ENCODE data around the gene DPP3. TPM values are rescaled to one million over a fixed set of nuclear protein-coding genes. Genes with fewer than 3 reads are reported as not detected.

The DPP3 gene
- total and polyA plus RNA-seq, 4 donors = 10.9 to 41.0 (median 27.3) TPM

DNA sequence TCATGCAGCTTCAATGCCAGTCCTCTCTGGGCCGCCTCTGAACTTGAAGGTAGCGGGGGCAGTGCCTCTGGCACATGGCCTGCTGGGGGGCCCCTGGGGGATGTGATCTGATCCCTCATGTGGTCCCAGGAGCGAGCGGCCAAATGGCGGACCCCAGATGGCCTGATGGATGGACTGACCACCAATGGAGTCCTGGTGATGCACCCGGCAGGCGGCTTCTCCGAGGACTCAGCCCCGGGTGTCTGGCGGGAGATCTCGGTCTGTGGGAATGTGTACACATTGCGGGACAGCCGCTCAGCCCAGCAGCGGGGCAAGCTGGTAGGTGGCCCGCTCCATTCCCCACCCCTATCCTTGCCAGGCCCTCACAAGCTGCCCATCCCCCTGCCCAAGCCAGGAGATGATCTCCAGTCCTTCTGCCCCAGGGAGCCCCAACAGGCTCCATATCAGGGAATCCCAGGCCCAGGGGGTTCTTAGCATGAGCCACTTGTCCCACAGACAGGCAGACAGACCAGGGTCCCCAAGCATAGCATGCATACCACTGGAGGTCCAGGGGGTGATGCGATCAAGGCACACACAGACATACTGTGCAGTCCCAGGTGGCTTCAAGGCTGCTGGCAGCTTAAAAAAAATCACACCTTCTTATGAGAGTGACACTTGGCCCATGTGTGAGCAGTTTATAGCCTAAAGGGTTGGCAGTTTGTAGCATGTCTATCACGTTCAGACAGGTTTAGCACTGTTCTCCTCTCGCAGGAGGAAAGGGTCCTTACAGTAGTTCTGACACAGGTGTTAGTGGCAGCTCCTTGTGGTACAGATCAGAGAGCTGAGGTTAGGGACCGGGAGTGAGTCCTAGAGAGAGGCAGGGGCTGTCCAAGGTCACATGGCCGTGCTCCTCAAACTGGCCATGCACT is 6.4 kb upstream of the DPP3 start:
- 95% methylated on average over 20 of the region's 20 CpGs for WGBS
- Histone ChIP-seq H3K27ac (ENCODE audit: low read depth in 1 of 2, low read length in 2 of 2) (no peak overlapping the region), H3K27me3 (ENCODE audit: control insufficient read depth in 4 of 4, insufficient read depth in 4 of 4, low read length in 3 of 4) (no peaks in the 10 kb centered on the region), H3K4me3 (ENCODE audit: low read depth in 1 of 3, low read length in 3 of 3) (no peak overlapping the region), H3K9ac (ENCODE audit: low read depth in 1 of 2, low read length in 2 of 2) (no peak overlapping the region), H3K36me3 (ENCODE audit: control insufficient read depth in 4 of 4, insufficient read depth in 3 of 4, low read depth in 1 of 4, low read length in 3 of 4) (peaks cover 0 to 8% (median 0%) of the 10 kb centered on the region in 4 donors), H3K9me3 (ENCODE audit: control insufficient read depth in 4 of 4, low read length in 3 of 4) (no peaks in the 10 kb centered on the region), H3K4me1 (ENCODE audit: control insufficient read depth in 4 of 4, insufficient read depth in 4 of 4, low read length in 3 of 4) (peaks cover 0 to 3% (median 2%) of the 10 kb centered on the region in 4 donors)
- DNase-seq (ENCODE audit: low spot score) = no peak
- TF ChIP-seq FOXA2 (IDR thresholded peaks at IDR 0.05) (no peak), FOXA1 (IDR thresholded peaks at IDR 0.05) (no peak), EGR1 (IDR thresholded peaks at IDR 0.05; ENCODE audit: low read depth in 2 of 2) (no peak), NR2F2 (IDR thresholded peaks at IDR 0.05) (no peak), JUND (IDR thresholded peaks at IDR 0.05) (no peak), CTCF (IDR thresholded peaks at IDR 0.05; ENCODE audit: low read depth, low read length, missing input control) (no peak), GABPA (IDR thresholded peaks at IDR 0.05 in 1 of 2, conservative IDR thresholded peaks at IDR 0.05 in 1 of 2) (no peak), RAD21 (IDR thresholded peaks at IDR 0.05) (no peak), TAF1 (conservative IDR thresholded peaks at IDR 0.05) (no peak), SP1 (IDR thresholded peaks at IDR 0.05) (no peak)
- TF ChIP-seq, protein P1, sequence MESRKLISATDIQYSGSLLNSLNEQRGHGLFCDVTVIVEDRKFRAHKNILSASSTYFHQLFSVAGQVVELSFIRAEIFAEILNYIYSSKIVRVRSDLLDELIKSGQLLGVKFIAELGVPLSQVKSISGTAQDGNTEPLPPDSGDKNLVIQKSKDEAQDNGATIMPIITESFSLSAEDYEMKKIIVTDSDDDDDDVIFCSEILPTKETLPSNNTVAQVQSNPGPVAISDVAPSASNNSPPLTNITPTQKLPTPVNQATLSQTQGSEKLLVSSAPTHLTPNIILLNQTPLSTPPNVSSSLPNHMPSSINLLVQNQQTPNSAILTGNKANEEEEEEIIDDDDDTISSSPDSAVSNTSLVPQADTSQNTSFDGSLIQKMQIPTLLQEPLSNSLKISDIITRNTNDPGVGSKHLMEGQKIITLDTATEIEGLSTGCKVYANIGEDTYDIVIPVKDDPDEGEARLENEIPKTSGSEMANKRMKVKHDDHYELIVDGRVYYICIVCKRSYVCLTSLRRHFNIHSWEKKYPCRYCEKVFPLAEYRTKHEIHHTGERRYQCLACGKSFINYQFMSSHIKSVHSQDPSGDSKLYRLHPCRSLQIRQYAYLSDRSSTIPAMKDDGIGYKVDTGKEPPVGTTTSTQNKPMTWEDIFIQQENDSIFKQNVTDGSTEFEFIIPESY (IDR thresholded peaks at IDR 0.05) = no peak
- TF ChIP-seq, protein P2, sequence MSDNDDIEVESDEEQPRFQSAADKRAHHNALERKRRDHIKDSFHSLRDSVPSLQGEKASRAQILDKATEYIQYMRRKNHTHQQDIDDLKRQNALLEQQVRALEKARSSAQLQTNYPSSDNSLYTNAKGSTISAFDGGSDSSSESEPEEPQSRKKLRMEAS (IDR thresholded peaks at IDR 0.05) = no peak

DNA sequence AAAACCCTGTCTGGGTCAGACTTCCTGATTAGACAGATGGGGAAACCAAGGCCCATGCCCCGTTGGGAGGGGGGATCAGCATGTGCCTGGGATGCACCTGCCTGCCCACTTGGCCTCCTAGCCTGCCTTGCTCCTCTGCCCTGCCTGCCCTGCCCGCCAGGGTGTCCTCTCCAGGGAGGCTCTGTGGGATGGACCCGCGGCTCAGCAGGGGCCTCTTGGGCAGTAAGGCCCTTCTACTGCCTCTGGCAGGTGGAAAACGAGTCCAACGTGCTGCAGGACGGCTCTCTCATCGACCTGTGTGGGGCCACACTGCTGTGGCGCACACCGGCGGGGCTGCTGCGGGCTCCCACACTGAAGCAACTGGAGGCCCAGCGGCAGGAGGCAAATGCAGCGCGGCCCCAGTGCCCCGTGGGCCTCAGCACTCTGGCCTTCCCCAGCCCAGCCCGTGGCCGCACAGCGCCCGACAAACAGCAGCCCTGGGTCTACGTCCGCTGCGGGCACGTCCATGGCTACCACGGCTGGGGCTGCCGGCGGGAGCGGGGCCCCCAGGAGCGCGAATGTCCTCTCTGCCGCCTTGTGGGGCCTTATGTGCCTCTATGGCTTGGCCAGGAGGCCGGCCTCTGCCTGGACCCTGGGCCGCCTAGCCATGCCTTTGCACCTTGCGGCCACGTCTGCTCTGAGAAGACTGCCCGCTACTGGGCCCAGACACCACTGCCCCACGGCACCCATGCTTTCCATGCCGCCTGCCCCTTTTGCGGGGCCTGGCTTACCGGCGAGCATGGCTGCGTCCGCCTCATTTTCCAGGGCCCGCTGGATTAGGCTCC is 4.7 kb upstream of the DPP3 start:
- peaks cover 2 to 11% (median 8%) of the 10 kb centered on the region in 4 donors for H3K4me1 ChIP-seq (ENCODE audit: control insufficient read depth in 4 of 4, insufficient read depth in 4 of 4, low read length in 3 of 4)
- no peak overlapping the region for H3K9ac ChIP-seq (ENCODE audit: low read depth in 1 of 2, low read length in 2 of 2)
- no peaks in the 10 kb centered on the region for H3K9me3 ChIP-seq (ENCODE audit: control insufficient read depth in 4 of 4, low read length in 3 of 4)
- no peaks in the 10 kb centered on the region for H3K27me3 ChIP-seq (ENCODE audit: control insufficient read depth in 4 of 4, insufficient read depth in 4 of 4, low read length in 3 of 4)
- H3K27ac ChIP-seq (ENCODE audit: low read depth in 1 of 2, low read length in 2 of 2) = no peak overlapping the region
- H3K36me3 ChIP-seq (ENCODE audit: control insufficient read depth in 4 of 4, insufficient read depth in 3 of 4, low read depth in 1 of 4, low read length in 3 of 4) = peaks cover 0 to 8% (median 0%) of the 10 kb centered on the region in 4 donors
- H3K4me3 ChIP-seq (ENCODE audit: low read depth in 1 of 3, low read length in 3 of 3) = no peak overlapping the region
- 96% methylated on average over 44 of the region's 44 CpGs for WGBS
- no peak for DNase-seq (ENCODE audit: low spot score)
- TF ChIP-seq SP1 (IDR thresholded peaks at IDR 0.05) = no peak
- no peak for TF ChIP-seq CTCF (IDR thresholded peaks at IDR 0.05; ENCODE audit: low read depth, low read length, missing input control)
- TF ChIP-seq TAF1 (conservative IDR thresholded peaks at IDR 0.05) = no peak
- TF ChIP-seq FOXA1 (IDR thresholded peaks at IDR 0.05) = no peak
- no peak for TF ChIP-seq YY1 (IDR thresholded peaks at IDR 0.05)
- TF ChIP-seq EGR1 (IDR thresholded peaks at IDR 0.05; ENCODE audit: low read depth in 2 of 2) = no peak
- TF ChIP-seq, protein P2 (IDR thresholded peaks at IDR 0.05) = no peak
- TF ChIP-seq REST (IDR thresholded peaks at IDR 0.05) = no peak
- no peak for TF ChIP-seq RAD21 (IDR thresholded peaks at IDR 0.05)
- no peak for TF ChIP-seq RXRA (IDR thresholded peaks at IDR 0.05)
- TF ChIP-seq HNF4G (IDR thresholded peaks at IDR 0.05) = no peak
